Hair follicle dermal papilla cell (primary cell): Measurements from ENCODE around the gene ATP1A3. TPM values are rescaled to one million over a fixed set of nuclear protein-coding genes. Genes with fewer than 3 reads are reported as not detected.

Source experiments
- total RNA-seq: library from RNA; depleted of rRNA; stranded (reverse); fragments of >200 nt; gene quantifications from 2 replicates; pipeline ENCODE4 v1.2.3, GENCODE V29; 2012

Gene ATP1A3
- not detected in 2 replicates for total RNA-seq

GRCh38 chr19:41993612-41994483 lies at the start of gene ATP1A3:
ATP1A3 (minus strand) TSS chr19:41994230; CDS start chr19:41994076, 154 bp downstream.

DNA sequence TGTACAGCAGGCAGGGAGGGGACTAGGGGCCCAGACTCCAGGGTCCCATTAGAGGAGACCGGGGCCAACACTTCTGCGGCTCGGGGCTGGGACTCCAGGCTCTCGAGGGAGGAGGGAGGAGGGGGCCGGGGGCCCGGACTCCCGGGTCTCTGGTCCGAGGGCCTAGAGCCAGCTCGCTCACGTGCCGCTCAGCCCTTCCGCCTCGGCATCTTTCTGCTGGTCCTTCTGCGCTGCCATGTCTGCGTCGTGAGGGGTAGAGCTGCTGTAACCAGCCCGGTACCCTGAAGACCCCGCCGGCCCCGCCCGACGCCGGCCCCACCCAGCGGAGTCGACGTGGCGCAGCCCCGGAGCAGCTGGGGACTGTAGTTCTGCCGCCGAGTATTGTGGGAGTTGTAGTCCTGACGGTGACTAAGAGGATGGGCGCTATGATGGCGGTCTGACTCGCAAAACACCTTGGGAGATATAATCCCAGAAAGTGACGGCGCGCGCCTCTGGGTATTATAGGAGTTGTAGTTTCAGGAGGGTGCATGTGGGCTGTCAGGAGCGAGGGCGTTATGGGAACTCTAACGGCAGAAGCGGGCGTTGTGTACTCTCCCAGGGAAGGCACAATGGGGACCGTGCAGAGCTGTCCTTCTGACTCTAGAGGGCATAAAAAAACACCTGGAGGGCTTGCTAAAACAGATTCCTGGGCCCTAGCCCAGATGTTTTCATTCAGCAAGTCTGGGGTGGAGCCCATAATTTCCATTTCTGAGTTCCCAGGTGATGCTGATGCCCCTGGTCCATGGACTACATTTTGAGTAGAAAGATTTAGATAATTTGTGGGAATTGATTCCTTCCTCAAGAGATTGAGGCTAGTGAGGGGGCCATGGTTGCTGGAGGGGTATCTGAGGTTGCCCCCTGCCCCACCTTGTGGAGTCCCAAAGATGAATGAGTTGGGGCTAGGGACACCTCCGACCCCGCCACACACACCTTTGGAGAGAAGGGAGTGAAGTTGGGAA lies 34.7 kb downstream of the ATP1A3 start, which contains the start of gene RABAC1:
TSS of gene RABAC1 (minus strand) at position 266 of the 998 bp plus-strand sequence. CDS start at position 237, 29 bp downstream.

GRCh38 chr19:41928221-41928683 lies 65.8 kb downstream of the ATP1A3 start, which contains the start of gene ERFL:
ERFL (minus strand) TSS chr19:41928449; CDS start chr19:41912919, 15,530 bp downstream.

Other genes with a start within 250 kb of the ATP1A3 start
- not detected in 2 replicates for gene CEACAM6, start 238.7 kb downstream of the ATP1A3 start, total RNA-seq
- not detected in 2 replicates for gene CEACAM3, start 197.6 kb downstream of the ATP1A3 start, total RNA-seq
- not detected in 2 replicates for gene LYPD4, start 149.5 kb downstream of the ATP1A3 start, total RNA-seq
- not detected in 2 replicates for gene DMRTC2, start 149.2 kb downstream of the ATP1A3 start, total RNA-seq
- gene RPS19, start 134.0 kb downstream of the ATP1A3 start, total RNA-seq, result 446 and 467 TPM in 2 replicates
- 0.12 TPM in 1 of 2 replicates, not detected in the other for gene CD79A, start 117.0 kb downstream of the ATP1A3 start, total RNA-seq
- 48.1 and 49.5 TPM in 2 replicates for gene ARHGEF1, start 111.0 kb downstream of the ATP1A3 start, total RNA-seq
- not detected in 2 replicates for gene ERFL, start 65.8 kb downstream of the ATP1A3 start, total RNA-seq
- gene RABAC1, start 34.9 kb downstream of the ATP1A3 start, total RNA-seq, result 109 and 121 TPM in 2 replicates
- 0.12 and 0.32 TPM in 2 replicates for gene GRIK5, start 76.0 kb upstream of the ATP1A3 start, total RNA-seq
- 28.2 and 28.4 TPM in 2 replicates for gene ZNF574, start 81.9 kb upstream of the ATP1A3 start, total RNA-seq
- 2.9 and 5.3 TPM in 2 replicates for gene POU2F2, start 138.2 kb upstream of the ATP1A3 start, total RNA-seq
- 18.0 and 19.6 TPM in 2 replicates for gene DEDD2, start 223.4 kb upstream of the ATP1A3 start, total RNA-seq
- 24.8 and 27.3 TPM in 2 replicates for gene ZNF526, start 226.1 kb upstream of the ATP1A3 start, total RNA-seq
- gene GSK3A, start 248.4 kb upstream of the ATP1A3 start, total RNA-seq, result 19.6 and 20.6 TPM in 2 replicates